Panc1 (cell line): ENCODE data around the gene LRBA. TPM values are rescaled to one million over a fixed set of nuclear protein-coding genes. Genes with fewer than 3 reads are reported as not detected.

Source experiments
- ATAC-seq: fragments of 200-7000 bp; cut with Tn5 transposase; 2 replicates; pipeline ENCODE4 v1.9.1; 2020; ENCODE audit warnings: mild to moderate bottlenecking, moderate library complexity
- BruUV-seq: library from RNA; stranded (reverse); fragments of 400-500 nt; replicated peaks from 2 replicates; lab custom pipeline; 2021; lab: Mats Ljungman, UMichigan
- CTCF ChIA-PET: fragments of 300-600 bp; sonication (Branson Sonifier 250); formaldehyde crosslinking; loops from one replicate; lab custom pipeline; 2022; ENCODE audit warnings: antibody characterized with exemption; lab: Charles Lee
- POLR2A ChIA-PET: fragments of 300-600 bp; sonication (Branson Sonifier 250); formaldehyde crosslinking; loops from one replicate; lab custom pipeline; 2022; ENCODE audit warnings: antibody characterized with exemption; lab: Charles Lee
- DNase-seq: peaks from one replicate; pipeline ENCODE4 v3.0.0-alpha.2; 2010; ENCODE audit warnings: low read depth, low spot score
- H3K27ac ChIP-seq: 2 replicates; pipeline ENCODE4 v1.5.1; 2011; ENCODE audit warnings: mild to moderate bottlenecking, low read length, inconsistent platforms
- H3K27me3 ChIP-seq: fragments of 200-500 bp; sonication (Bioruptor generic); 2 replicates; pipeline ENCODE4 v1.6.0; 2014; ENCODE audit warnings: low read length, inconsistent platforms; ENCODE audit not compliant: control insufficient read depth, insufficient read depth
- H3K36me3 ChIP-seq: fragments of 200-500 bp; sonication (Bioruptor generic); 2 replicates; pipeline ENCODE4 v1.5.1; 2014; ENCODE audit warnings: inconsistent platforms, mild to moderate bottlenecking, low read length, moderate library complexity; ENCODE audit not compliant: control insufficient read depth, insufficient read depth
- H3K4me1 ChIP-seq: 2 replicates; pipeline ENCODE4 v1.5.1; 2011; ENCODE audit warnings: inconsistent platforms, mild to moderate bottlenecking, low read length, moderate library complexity; ENCODE audit not compliant: control insufficient read depth, insufficient read depth
- H3K4me3 ChIP-seq, 2 experiments: 2 replicates each; pipeline ENCODE4 v1.5.1; 2011 to 2012; ENCODE audit warnings: low read depth in 2 of 2, low read length in 2 of 2, mild to moderate bottlenecking in 2 of 2, inconsistent platforms in 1 of 2, moderate library complexity in 1 of 2
- H3K9me3 ChIP-seq: fragments of 200-500 bp; sonication (Bioruptor generic); 2 replicates; pipeline ENCODE4 v1.5.1; 2014; ENCODE audit warnings: low read depth, mild to moderate bottlenecking, inconsistent platforms, low read length, moderate library complexity; ENCODE audit not compliant: control insufficient read depth, insufficient read depth
- POLR2AphosphoS5 ChIP-seq: IDR thresholded peaks from 2 replicates; pipeline ENCODE4 v1.6.1; 2012; ENCODE audit warnings: mild to moderate bottlenecking, low read depth, low read length, moderate library complexity
- SIN3A ChIP-seq: IDR thresholded peaks from 2 replicates; pipeline ENCODE4 v1.6.1; 2012; ENCODE audit warnings: low read depth, mild to moderate bottlenecking, low read length, moderate library complexity, borderline replicate concordance; ENCODE audit not compliant: insufficient read depth
- TCF7L2 ChIP-seq: IDR thresholded peaks from 2 replicates; pipeline ENCODE4 v1.6.1; 2011; ENCODE audit warnings: mild to moderate bottlenecking, low read depth, low read length, inconsistent platforms
- in situ Hi-C: cut with HindIII; loops from 2 replicates; pipeline ENCODE4 v1.10.0; 2016; ENCODE audit warnings: low sequenced_read_pairs, low pct_unique_long_range_greater_than_20kb
- intact Hi-C: fragments of 100-400 bp; cut with micrococcal nuclease; formaldehyde crosslinking; loops from one replicate; pipeline ENCODE4 v1.10.0; 2022; ENCODE audit not compliant: unreplicated experiment
- total RNA-seq: library from RNA; stranded (reverse); gene quantifications from one replicate; pipeline ENCODE4 v1.2.1, GENCODE V29; 2021; ENCODE audit not compliant: unreplicated experiment
- TF ChIP-seq, protein P1 (sequence below), 2 experiments: IDR thresholded peaks; 2 replicates each; pipeline ENCODE4 v1.6.1; 2011 to 2012; ENCODE audit warnings: low read depth in 2 of 2, control low read depth in 1 of 2, low read length in 1 of 2, mild to moderate bottlenecking in 1 of 2, moderate library complexity in 1 of 2; ENCODE audit not compliant: insufficient read depth in 1 of 2
- TF ChIP-seq, protein P2 (sequence below): fragments of 450-650 bp; IDR thresholded peaks from 2 replicates; pipeline ENCODE4 v1.5.1; 2017; ENCODE audit warnings: mild to moderate bottlenecking

Gene LRBA
- total RNA-seq, 1 experiment from 2014 or later = 26.4 TPM

DNA sequence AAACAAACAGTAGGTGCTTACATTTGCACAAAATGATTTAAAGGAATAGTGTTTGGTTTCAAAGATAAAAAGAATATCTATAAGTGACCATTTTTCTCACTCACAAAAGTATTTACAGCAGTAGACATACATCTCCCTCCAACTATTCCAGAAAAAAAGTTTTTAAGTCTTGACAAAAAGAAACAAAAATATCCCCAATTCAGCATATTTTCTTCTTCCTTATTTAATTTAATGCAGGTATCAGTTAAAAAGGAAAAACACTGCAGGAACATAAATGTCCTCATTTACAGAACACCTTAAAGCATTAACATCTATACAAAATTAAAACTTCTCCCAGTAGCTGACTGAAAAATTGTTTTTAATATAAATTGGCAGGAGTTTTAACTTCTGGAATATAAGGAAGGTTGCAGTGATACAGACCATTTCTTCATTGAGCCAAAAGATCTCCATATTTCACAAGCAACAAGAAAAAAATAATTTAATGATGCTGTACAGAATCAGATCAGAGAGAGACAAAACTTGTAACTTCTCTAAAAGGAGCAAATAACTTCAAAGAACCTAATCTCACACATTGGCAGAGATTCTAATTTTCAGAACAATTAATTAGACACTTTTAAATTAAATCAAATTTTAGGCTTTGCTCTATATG is 428.8 kb downstream of the LRBA start:
- ChIA-PET CTCF (no interaction called here), POLR2A (no interaction called here)
- Histone ChIP-seq H3K9me3 (no peaks in the 10 kb centered on the region), H3K27me3 (no peaks in the 10 kb centered on the region), H3K4me3 (no peak overlapping the region), H3K27ac (no peak overlapping the region), H3K36me3 (no peaks in the 10 kb centered on the region; the same call in 1 of the 2 replicates), H3K4me1 (no peaks in the 10 kb centered on the region)
- in situ Hi-C loops (no loop called here), intact Hi-C loops (no loop called here)
- DNase-seq (no peak), ATAC-seq (no peak)
- no peak for TF ChIP-seq SIN3A
- TF ChIP-seq TCF7L2 = no peak
- TF ChIP-seq, protein P1, sequence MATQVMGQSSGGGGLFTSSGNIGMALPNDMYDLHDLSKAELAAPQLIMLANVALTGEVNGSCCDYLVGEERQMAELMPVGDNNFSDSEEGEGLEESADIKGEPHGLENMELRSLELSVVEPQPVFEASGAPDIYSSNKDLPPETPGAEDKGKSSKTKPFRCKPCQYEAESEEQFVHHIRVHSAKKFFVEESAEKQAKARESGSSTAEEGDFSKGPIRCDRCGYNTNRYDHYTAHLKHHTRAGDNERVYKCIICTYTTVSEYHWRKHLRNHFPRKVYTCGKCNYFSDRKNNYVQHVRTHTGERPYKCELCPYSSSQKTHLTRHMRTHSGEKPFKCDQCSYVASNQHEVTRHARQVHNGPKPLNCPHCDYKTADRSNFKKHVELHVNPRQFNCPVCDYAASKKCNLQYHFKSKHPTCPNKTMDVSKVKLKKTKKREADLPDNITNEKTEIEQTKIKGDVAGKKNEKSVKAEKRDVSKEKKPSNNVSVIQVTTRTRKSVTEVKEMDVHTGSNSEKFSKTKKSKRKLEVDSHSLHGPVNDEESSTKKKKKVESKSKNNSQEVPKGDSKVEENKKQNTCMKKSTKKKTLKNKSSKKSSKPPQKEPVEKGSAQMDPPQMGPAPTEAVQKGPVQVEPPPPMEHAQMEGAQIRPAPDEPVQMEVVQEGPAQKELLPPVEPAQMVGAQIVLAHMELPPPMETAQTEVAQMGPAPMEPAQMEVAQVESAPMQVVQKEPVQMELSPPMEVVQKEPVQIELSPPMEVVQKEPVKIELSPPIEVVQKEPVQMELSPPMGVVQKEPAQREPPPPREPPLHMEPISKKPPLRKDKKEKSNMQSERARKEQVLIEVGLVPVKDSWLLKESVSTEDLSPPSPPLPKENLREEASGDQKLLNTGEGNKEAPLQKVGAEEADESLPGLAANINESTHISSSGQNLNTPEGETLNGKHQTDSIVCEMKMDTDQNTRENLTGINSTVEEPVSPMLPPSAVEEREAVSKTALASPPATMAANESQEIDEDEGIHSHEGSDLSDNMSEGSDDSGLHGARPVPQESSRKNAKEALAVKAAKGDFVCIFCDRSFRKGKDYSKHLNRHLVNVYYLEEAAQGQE (IDR thresholded peaks at IDR 0.05; ENCODE audit: insufficient read depth in 1 of 2, low read depth in 2 of 2, low read length in 1 of 2) = no peak
- TF ChIP-seq, protein P2, sequence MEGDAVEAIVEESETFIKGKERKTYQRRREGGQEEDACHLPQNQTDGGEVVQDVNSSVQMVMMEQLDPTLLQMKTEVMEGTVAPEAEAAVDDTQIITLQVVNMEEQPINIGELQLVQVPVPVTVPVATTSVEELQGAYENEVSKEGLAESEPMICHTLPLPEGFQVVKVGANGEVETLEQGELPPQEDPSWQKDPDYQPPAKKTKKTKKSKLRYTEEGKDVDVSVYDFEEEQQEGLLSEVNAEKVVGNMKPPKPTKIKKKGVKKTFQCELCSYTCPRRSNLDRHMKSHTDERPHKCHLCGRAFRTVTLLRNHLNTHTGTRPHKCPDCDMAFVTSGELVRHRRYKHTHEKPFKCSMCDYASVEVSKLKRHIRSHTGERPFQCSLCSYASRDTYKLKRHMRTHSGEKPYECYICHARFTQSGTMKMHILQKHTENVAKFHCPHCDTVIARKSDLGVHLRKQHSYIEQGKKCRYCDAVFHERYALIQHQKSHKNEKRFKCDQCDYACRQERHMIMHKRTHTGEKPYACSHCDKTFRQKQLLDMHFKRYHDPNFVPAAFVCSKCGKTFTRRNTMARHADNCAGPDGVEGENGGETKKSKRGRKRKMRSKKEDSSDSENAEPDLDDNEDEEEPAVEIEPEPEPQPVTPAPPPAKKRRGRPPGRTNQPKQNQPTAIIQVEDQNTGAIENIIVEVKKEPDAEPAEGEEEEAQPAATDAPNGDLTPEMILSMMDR = no peak
- TF ChIP-seq POLR2AphosphoS5 = no peak
- no TSS peak for BruUV-seq

DNA sequence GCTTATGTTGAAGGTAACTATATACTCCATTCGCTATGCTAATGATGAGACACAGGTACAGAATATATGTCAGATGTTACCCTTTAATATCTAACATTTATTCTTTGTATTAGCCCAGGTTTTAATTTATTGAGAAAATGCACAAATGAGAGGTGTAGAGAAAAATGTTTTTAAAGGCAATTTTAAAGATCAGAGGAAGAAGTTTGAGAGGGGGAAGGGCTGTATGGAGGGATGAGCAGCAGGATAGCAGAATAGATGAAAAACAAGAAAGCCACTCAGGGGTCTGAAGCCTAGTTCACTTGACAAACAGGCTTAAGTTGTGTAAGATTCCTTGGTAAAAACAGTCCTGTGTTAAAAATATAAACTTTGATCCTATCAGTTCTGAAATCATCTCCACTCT is 429.5 kb downstream of the LRBA start:
- DNase-seq (no peak), ATAC-seq (no peak)
- POLR2A ChIA-PET = no interaction called here
- in situ Hi-C loops (no loop called here), intact Hi-C loops (no loop called here)
- Histone ChIP-seq H3K9me3 (no peaks in the 10 kb centered on the region), H3K27me3 (no peaks in the 10 kb centered on the region), H3K4me1 (no peaks in the 10 kb centered on the region), H3K36me3 (no peaks in the 10 kb centered on the region; the same call in 1 of the 2 replicates), H3K4me3 (no peak overlapping the region), H3K27ac (no peak overlapping the region)
- no TSS peak for BruUV-seq
- TF ChIP-seq POLR2AphosphoS5 (no peak), TCF7L2 (no peak), SIN3A (no peak)
- TF ChIP-seq, protein P2 = no peak
- TF ChIP-seq, protein P1 (IDR thresholded peaks at IDR 0.05; ENCODE audit: insufficient read depth in 1 of 2, low read depth in 2 of 2, low read length in 1 of 2) = no peak
- CTCF ChIA-PET = no interaction called here
